ENCODE measurements around the gene SRP68. TPM values are rescaled to one million over a fixed set of nuclear protein-coding genes. Genes with fewer than 3 reads are reported as not detected.
"Not testable (repeated sequence)": the region's sequence is repeated elsewhere in the genome, so short reads cannot be mapped to it uniquely, and the experiment has no call there.

The SRP68 gene
- total and polyA plus RNA-seq, 2 experiments from 2014 or later, result 38.2 to 69.8 TPM

- H3K27me3 ChIP-seq (replicated peaks; ENCODE audit: insufficient read depth), result no peaks in the 10 kb centered on the region
- no peak overlapping the region for H3K27ac ChIP-seq
- no peaks in the 10 kb centered on the region for H3K9me3 ChIP-seq (ENCODE audit: low read depth)
- no peaks in the 10 kb centered on the region for H3K4me1 ChIP-seq (ENCODE audit: insufficient read depth)
- H3K79me2 ChIP-seq (ENCODE audit: insufficient read depth), result peaks cover 30% of the 10 kb centered on the region
- H3K9ac ChIP-seq, result no peak overlapping the region
- DNase-seq, result no peak
- H3K36me3 ChIP-seq (ENCODE audit: low read depth), result peaks cover 69% of the 10 kb centered on the region
- H3F3A ChIP-seq (ENCODE audit: insufficient read depth), result no peaks in the 10 kb centered on the region
- H3K4me3 ChIP-seq, result no peak overlapping the region
- no peak overlapping the region for H3K4me2 ChIP-seq (ENCODE audit: unreplicated experiment)
- no peaks in the 10 kb centered on the region for H4K20me1 ChIP-seq (ENCODE audit: insufficient read depth)
- WGBS, 2 experiments (ENCODE audit: low coverage in 1 of 2, low lambda C conversion rate in 2 of 2, missing lambda C conversion rate in 2 of 2), result 78 to 79% methylated on average over 9 of the region's 9 CpGs
- TF ChIP-seq EZH2 (IDR thresholded peaks at IDR 0.05; ENCODE audit: insufficient read depth, poor library complexity, severe bottlenecking), result no peak
- in situ Hi-C loops (cut with MboI), result no loop called here
- H3K9me2 ChIP-seq (ENCODE audit: insufficient read depth), result no peaks in the 10 kb centered on the region
- H2AFZ ChIP-seq, result no peak overlapping the region
These were observed 24.2 kb downstream of the SRP68 start for GRCh38 chr17:76048025-76048605.

- peaks cover 57% of the 10 kb centered on the region for H3K36me3 ChIP-seq (ENCODE audit: low read depth)
- H3K9me3 ChIP-seq (ENCODE audit: low read depth), result no peaks in the 10 kb centered on the region
- H3K9me2 ChIP-seq (ENCODE audit: insufficient read depth), result no peaks in the 10 kb centered on the region
- TF ChIP-seq EZH2 (IDR thresholded peaks at IDR 0.05; ENCODE audit: insufficient read depth, poor library complexity, severe bottlenecking) (no peak), EZH2phosphoT487 (IDR thresholded peaks at IDR 0.05; ENCODE audit: insufficient read depth, low read depth) (no peak)
- no peaks in the 10 kb centered on the region for H3F3A ChIP-seq (ENCODE audit: insufficient read depth)
- H3K4me1 ChIP-seq (ENCODE audit: insufficient read depth), result no peaks in the 10 kb centered on the region
- in situ Hi-C loops (cut with MboI), result no loop called here
- H3K4me3 ChIP-seq, result no peak overlapping the region
- H2AFZ ChIP-seq, result no peak overlapping the region
- no peak overlapping the region for H3K9ac ChIP-seq
- H3K27me3 ChIP-seq (replicated peaks; ENCODE audit: insufficient read depth), result no peaks in the 10 kb centered on the region
- no peak overlapping the region for H3K4me2 ChIP-seq (ENCODE audit: unreplicated experiment)
- no peak for DNase-seq
- H3K79me2 ChIP-seq (ENCODE audit: insufficient read depth), result peaks cover 12% of the 10 kb centered on the region
- no peaks in the 10 kb centered on the region for H4K20me1 ChIP-seq (ENCODE audit: insufficient read depth)
- H3K27ac ChIP-seq, result no peak overlapping the region
- WGBS, 2 experiments (ENCODE audit: low coverage in 1 of 2, low lambda C conversion rate in 2 of 2, missing lambda C conversion rate in 2 of 2), result 81 to 84% methylated on average over 7 to 8 of the region's 8 CpGs
These were observed 26.3 kb downstream of the SRP68 start for GRCh38 chr17:76046064-76046463.

GRCh38 chr17:76044475-76045007 is 27.8 kb downstream of the SRP68 start:
- H3K4me3 ChIP-seq; in situ Hi-C loops (cut with MboI); H3F3A ChIP-seq (ENCODE audit: insufficient read depth); H3K27ac ChIP-seq; H3K79me2 ChIP-seq (ENCODE audit: insufficient read depth); H3K4me1 ChIP-seq (ENCODE audit: insufficient read depth); H2AFZ ChIP-seq; H3K9me2 ChIP-seq (ENCODE audit: insufficient read depth); H3K4me2 ChIP-seq (ENCODE audit: unreplicated experiment); DNase-seq; H3K9ac ChIP-seq; H3K27me3 ChIP-seq (replicated peaks; ENCODE audit: insufficient read depth); H3K9me3 ChIP-seq (ENCODE audit: low read depth); H4K20me1 ChIP-seq (ENCODE audit: insufficient read depth): not testable (repeated sequence)
- H3K36me3 ChIP-seq (ENCODE audit: low read depth), result peaks cover 55% of the 10 kb centered on the region
- WGBS, 2 experiments (ENCODE audit: low coverage in 1 of 2, low lambda C conversion rate in 2 of 2, missing lambda C conversion rate in 2 of 2), result 76 to 78% methylated on average over 11 of the region's 11 CpGs

GRCh38 chr17:76042868-76043267 is 29.4 kb downstream of the SRP68 start:
- H3K9me3 ChIP-seq (ENCODE audit: low read depth); H3K9me2 ChIP-seq (ENCODE audit: insufficient read depth); H3K79me2 ChIP-seq (ENCODE audit: insufficient read depth); H3K4me2 ChIP-seq (ENCODE audit: unreplicated experiment); H3K27me3 ChIP-seq (replicated peaks; ENCODE audit: insufficient read depth); H3K4me3 ChIP-seq; in situ Hi-C loops (cut with MboI); H3K27ac ChIP-seq; DNase-seq; H4K20me1 ChIP-seq (ENCODE audit: insufficient read depth); H3K9ac ChIP-seq; H2AFZ ChIP-seq; H3K4me1 ChIP-seq (ENCODE audit: insufficient read depth): not testable (repeated sequence)
- peaks cover 16% of the 10 kb centered on the region; the same call in 1 of the 2 replicates for H3F3A ChIP-seq (ENCODE audit: insufficient read depth)
- WGBS, 2 experiments (ENCODE audit: low coverage in 1 of 2, low lambda C conversion rate in 2 of 2, missing lambda C conversion rate in 2 of 2), result 96 to 100% methylated on average over 3 of the region's 3 CpGs
- H3K36me3 ChIP-seq (ENCODE audit: low read depth), result peaks cover 53% of the 10 kb centered on the region

GRCh38 chr17:76040376-76040775 is 31.9 kb downstream of the SRP68 start:
- in situ Hi-C loops (cut with MboI), result no loop called here
- no peak for DNase-seq
- Histone ChIP-seq H4K20me1 (ENCODE audit: insufficient read depth) (no peaks in the 10 kb centered on the region), H3K4me1 (ENCODE audit: insufficient read depth) (no peaks in the 10 kb centered on the region), H3K79me2 (ENCODE audit: insufficient read depth) (no peaks in the 10 kb centered on the region), H3K9ac (no peak overlapping the region), H3K27me3 (replicated peaks; ENCODE audit: insufficient read depth) (no peaks in the 10 kb centered on the region), H3K9me3 (ENCODE audit: low read depth) (no peaks in the 10 kb centered on the region), H2AFZ (no peak overlapping the region), H3K36me3 (ENCODE audit: low read depth) (peaks cover 39% of the 10 kb centered on the region), H3K27ac (no peak overlapping the region), H3K4me3 (no peak overlapping the region), H3K9me2 (ENCODE audit: insufficient read depth) (no peaks in the 10 kb centered on the region), H3F3A (ENCODE audit: insufficient read depth) (peaks cover 20% of the 10 kb centered on the region; the same call in 1 of the 2 replicates), H3K4me2 (ENCODE audit: unreplicated experiment) (no peak overlapping the region)
- TF ChIP-seq EZH2phosphoT487 (IDR thresholded peaks at IDR 0.05; ENCODE audit: insufficient read depth, low read depth), result no peak
- no peak for TF ChIP-seq EZH2 (IDR thresholded peaks at IDR 0.05; ENCODE audit: insufficient read depth, poor library complexity, severe bottlenecking)
- 85 to 92% methylated on average over 6 of the region's 6 CpGs for WGBS, 2 experiments (ENCODE audit: low coverage in 1 of 2, low lambda C conversion rate in 2 of 2, missing lambda C conversion rate in 2 of 2)
